ENCODE results near the gene DNAH12. TPM values are rescaled to one million over a fixed set of nuclear protein-coding genes. Genes with fewer than 3 reads are reported as not detected.

The DNAH12 gene
- total RNA-seq, result under 1 TPM in 1 of 2 donors, not detected in 1; 0.03 TPM
- long read RNA-seq, result 0 reads

GRCh38 chr3:57544181-57545125 lies at the start of gene DNAH12:
TSS of gene DNAH12 (minus strand) at chr3:57544344. CDS start at chr3:57542870, 1,474 bp downstream.
- ATAC-seq (peak in 1 of 2 donors; percentile 63), DNase-seq (no peak)
- intact Hi-C loops (cut with DNase I), result no loop called here

DNA sequence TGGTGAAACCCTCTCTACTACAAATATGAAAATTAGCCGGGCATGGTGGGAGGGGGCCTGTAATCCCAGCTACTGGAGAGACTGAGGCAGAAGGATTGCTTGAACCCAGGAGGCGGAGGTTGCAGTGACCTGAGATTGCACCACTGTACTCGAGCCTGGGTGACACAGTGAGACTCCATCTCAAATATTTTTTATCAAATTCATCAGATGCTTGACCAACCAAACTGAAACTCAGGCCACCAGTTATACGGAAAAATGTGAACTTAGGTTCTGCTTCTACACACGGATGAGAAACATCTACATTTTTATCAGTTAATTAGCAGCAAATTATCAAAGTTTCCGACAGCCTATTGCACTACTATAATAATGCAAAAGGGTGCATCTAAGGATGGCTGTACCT lies 48.2 kb upstream of the DNAH12 start:
- ATAC-seq (no peak), DNase-seq (no peak)
- intact Hi-C loops (cut with DNase I), result no loop called here

- DNase-seq, result no peak
- intact Hi-C loops (cut with DNase I), result no loop called here
- ATAC-seq, result no peak
Measured at GRCh38 chr3:57587905-57588304, 43.8 kb upstream of the DNAH12 start.

DNA sequence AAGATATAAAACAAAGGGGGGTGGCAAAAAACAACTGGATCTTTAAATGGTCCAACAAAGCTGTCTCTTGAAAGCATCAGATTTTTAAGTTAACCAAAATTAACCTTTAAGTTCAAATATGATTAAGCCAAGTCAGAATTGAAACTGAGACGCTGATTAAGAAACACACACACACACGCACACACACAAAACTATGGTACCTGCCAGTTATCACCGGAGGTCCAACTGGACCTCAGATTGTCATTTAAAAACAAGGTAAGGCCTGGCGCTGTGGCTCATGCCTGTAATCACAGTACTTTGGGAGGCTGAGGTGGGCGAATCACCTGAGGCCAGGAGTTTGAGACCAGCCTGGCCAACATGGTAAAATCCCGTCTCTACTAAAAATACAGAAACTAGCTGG lies 42.6 kb upstream of the DNAH12 start:
- no peak for ATAC-seq
- intact Hi-C loops (cut with DNase I), result no loop called here
- DNase-seq, result no peak

DNA sequence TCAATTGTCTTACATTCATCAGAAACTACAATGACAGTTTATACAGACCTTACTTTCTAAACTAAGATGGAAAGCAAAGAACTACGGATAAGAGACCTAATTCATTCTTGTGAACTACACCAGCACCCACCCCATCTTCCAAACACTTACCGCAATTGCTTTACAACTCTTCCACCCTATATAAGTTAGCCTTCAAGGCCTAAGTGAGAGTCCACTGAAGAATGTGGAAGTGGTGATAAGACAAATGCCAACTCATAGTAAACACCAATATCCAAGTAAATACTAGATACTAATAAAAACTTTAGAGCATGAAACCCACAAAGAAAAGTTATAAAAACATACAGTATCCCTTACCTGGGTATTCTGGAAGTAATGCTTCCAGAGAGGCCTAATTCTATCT lies 39.4 kb upstream of the DNAH12 start:
- DNase-seq (no peak), ATAC-seq (no peak)
- intact Hi-C loops (cut with DNase I), result no loop called here

- intact Hi-C loops (cut with DNase I), result no loop called here
- ATAC-seq (no peak), DNase-seq (no peak)
Measured at GRCh38 chr3:57582474-57583168, 38.5 kb upstream of the DNAH12 start.

- ATAC-seq (no peak), DNase-seq (no peak)
- intact Hi-C loops (cut with DNase I), result no loop called here
Measured at GRCh38 chr3:57577801-57578200, 33.7 kb upstream of the DNAH12 start.

- DNase-seq (no peak), ATAC-seq (no peak)
- intact Hi-C loops (cut with DNase I), result no loop called here
Measured at GRCh38 chr3:57575966-57576626, 32.0 kb upstream of the DNAH12 start.

GRCh38 chr3:57572096-57572495 lies 28.0 kb upstream of the DNAH12 start:
- DNase-seq (no peak), ATAC-seq (no peak)
- intact Hi-C loops (cut with DNase I), result no loop called here

GRCh38 chr3:57570878-57571277 lies 26.7 kb upstream of the DNAH12 start:
- intact Hi-C loops (cut with DNase I), result no loop called here
- no peak for ATAC-seq
- no peak for DNase-seq

DNA sequence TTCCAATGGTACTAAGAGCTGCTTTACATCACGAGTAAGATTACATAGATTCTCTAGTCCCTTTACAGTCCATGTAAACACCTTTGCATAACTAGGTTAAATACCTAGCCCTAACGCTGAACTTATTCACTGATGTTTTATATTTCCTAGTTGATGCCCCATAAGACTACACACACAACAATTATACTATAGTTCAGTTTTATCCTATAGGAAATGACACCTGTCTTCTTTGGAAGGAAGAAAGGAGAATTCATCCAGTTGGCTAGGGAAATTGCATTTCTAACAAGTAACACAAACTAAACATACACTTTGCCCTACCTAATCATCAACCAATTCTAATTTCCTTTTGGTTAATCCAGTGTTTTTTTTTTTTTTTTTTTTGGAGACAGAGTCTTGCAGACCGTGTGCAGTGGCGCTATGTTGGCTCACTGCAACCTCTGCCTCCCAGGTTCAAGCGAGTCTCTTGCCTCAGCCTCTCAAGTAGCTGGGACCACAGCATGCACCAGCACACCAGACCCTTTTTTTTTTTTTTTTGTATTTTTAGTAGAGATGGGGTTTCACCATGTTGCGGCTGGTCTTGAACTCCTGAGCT lies 25.8 kb upstream of the DNAH12 start:
- DNase-seq, result no peak
- no peak for ATAC-seq
- intact Hi-C loops (cut with DNase I), result no loop called here

DNA sequence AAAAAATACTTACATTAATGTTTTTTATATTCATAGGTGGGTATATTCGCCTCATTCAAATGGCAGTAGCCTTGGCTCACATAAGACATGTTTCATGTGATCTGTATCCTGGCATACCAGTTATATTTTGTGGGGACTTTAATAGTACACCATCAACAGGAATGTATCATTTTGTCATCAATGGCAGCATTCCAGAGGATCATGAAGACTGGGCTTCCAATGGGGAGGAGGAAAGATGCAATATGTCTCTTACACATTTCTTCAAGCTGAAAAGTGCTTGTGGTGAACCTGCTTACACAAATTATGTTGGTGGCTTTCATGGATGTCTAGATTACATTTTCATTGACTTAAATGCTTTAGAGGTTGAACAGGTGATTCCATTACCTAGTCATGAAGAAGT lies 15.4 kb upstream of the DNAH12 start:
- DNase-seq (no peak), ATAC-seq (no peak)
- intact Hi-C loops (cut with DNase I), result loop anchor here (5.0 kb wide), 1 partner anchor 38 kb away; the partner anchor contains the start of gene ARF4 (in 2 of the 2)

- DNase-seq, result no peak
- intact Hi-C loops (cut with DNase I), result loop anchor here (5.0 kb wide), 1 partner anchor 40 kb away; the partner anchor contains the start of gene ARF4 (in 2 of the 2)
- ATAC-seq, result peak in 1 of 2 donors; percentile 17
Measured at GRCh38 chr3:57557085-57557537, 13.0 kb upstream of the DNAH12 start.

DNA sequence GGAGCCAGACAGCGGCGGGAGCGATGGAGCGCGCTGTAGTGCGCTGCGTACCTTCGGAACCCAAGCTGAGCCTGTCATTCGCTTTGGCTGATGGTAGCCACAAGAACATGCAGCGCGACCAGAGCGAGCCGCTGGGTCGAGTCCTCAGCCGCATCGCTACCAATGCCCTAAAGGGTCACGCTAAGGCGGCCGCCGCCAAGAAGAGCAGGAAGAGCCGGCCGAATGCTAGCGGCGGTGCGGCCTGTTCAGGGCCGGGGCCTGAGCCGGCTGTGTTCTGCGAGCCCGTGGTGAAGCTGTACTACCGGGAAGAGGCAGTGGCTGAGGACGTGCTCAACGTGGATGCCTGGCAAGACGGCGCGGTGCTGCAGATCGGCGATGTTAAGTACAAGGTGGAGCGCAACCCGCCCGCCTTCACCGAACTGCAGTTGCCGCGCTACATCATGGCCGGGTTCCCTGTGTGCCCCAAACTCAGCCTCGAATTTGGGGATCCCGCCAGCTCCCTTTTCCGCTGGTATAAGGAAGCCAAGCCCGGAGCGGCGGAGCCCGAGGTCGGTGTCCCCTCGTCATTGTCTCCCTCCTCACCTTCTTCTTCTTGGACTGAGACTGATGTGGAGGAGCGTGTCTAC lies 12.4 kb upstream of the DNAH12 start:
- intact Hi-C loops (cut with DNase I), result loop anchor here (5.0 kb wide), 1 partner anchor 41 kb away; the partner anchor contains the start of gene ARF4 (in 2 of the 2)
- DNase-seq (peak; percentile 40), ATAC-seq (peak; percentile 53 to 67)

DNA sequence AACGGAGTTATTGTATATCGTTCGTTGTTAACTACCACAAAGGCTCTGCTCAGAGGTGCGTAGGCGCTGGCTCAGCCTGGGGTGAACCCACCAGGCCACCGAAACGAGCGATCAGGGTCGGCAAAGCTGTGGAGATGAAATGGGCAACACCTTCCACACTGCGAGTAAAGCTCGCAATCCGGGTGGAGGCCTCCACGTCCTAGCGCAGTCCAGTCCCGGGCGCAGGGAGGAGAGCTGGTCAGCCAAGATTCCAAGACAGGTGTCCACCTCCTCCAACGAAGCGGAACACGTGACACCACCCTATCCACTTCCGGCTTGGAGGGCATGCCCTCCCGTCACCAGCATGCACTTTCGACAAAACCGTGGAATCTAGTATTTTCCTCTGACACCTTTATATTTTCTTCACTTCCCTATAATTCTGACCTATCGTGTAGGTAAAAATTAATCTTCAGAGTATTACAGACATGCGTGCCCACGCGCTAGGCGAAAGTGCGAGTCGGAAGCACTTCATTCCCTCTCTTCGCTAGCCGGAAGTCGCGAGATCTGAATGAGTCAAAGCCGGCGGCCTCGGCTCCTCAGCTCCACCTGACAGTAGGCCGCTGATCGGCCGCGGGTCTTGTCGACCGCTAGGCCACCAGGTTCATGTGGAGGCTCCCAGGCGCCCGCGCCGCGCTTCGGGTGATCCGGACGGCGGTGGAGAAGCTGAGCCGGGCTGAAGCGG lies 11.8 kb upstream of the DNAH12 start, which contains the start of gene PDE12:
PDE12 (plus strand) TSS at position 537 of the 721 bp plus-strand sequence; CDS start at position 643, 106 bp downstream.
- intact Hi-C loops (cut with DNase I), result loop anchor here (5.0 kb wide), 1 partner anchor 41 kb away; the partner anchor contains the start of gene ARF4 (in 2 of the 2)
- peak; percentile 88 for DNase-seq

DNA sequence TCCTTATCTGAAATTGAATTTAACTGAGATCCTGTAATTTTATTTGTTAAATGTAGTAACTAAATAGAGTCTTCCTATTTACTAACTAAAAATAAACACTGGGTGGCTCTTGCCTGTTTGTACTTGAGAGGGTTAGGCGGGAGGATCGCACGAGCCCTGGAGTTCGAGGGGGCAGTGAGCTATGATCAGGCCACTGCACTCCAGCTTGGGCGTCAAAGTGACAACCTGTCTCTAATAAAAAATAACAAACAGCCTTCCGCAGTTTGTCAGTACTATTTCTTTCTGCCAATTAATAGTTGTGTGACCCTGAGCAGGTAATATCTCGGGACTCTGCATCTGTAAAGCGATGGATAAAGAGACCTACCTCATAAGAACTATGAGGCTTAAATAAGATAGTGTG lies 11.2 kb upstream of the DNAH12 start:
- intact Hi-C loops (cut with DNase I), result loop anchor here (5.0 kb wide), 1 partner anchor 42 kb away; the partner anchor contains the start of gene ARF4 (in 2 of the 2)
- peak in 1 of 2 donors; percentile 1 for ATAC-seq
- no peak for DNase-seq

More for the DNA sequence above, 11.8 kb upstream of the DNAH12 start, which contains the start of gene PDE12:
- ATAC-seq, result peak; percentile 95

- no peak for ATAC-seq
- no peak for DNase-seq
- intact Hi-C loops (cut with DNase I), result no loop called here
Measured at GRCh38 chr3:57546616-57547015, 2.5 kb upstream of the DNAH12 start.

Data from left cardiac atrium (tissue), 4 donors.